ENCODE measurements around the gene ZNF74. TPM values are rescaled to one million over a fixed set of nuclear protein-coding genes. Genes with fewer than 3 reads are reported as not detected.

ZNF74 gene
- total RNA-seq, 1 experiment from 2014 or later = 8.1 TPM

DNA sequence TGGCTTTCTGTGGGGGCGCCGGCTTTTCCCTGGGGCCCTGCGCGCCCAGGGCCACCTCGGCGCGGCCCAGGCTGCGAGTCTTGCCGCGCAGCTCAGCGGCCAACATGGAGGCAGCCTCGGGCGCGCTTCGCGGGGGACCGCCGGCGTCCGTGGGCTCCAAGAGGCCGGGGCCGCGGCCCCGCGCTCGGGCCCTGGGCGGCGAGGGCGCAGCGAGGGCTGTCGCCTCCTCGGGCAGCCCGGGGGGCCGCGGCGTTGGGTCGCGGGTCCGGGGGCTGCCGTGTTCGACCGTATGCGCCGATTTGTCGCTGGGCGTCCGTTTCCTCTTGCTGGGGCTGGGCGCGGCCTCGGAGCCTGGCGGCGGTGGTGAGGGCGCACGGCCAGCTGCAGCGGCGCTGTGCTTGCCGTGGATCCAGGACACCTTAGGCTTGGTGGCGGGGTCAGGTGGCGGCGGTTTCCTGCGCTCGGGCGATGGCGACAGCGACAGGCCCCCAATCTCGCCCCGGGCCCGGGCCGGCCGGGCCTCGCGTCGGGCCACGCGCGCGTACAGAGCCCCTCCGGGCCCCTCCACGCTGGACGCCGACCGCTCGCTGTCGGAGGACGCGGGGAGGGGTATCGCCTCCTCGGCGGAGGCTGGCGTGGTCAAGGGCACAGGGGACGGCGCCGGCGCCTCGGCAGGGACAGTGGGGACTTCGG, 31.8 kb downstream of the ZNF74 start:
- ChIA-PET POLR2A (ENCODE audit: unreplicated experiment) (no interaction called here), CTCF (no interaction called here)
- Histone ChIP-seq H3K4me3 (no peak overlapping the region), H2AFZ (no peak overlapping the region), H3K4me2 (no peak overlapping the region), H3K4me1 (replicated peaks; ENCODE audit: insufficient read depth) (0 out of 2 replicates have a peak, but pooled peaks cover 3% of the 10 kb centered on the region), H3K27me3 (ENCODE audit: insufficient read depth, low read depth) (no peaks in the 10 kb centered on the region; the same call in 1 of the 2 replicates), H3K27ac (no peak overlapping the region), H3K79me2 (ENCODE audit: low read depth) (no peaks in the 10 kb centered on the region), H4K20me1 (ENCODE audit: insufficient read depth) (no peaks in the 10 kb centered on the region), H3F3A (ENCODE audit: insufficient read depth, low read depth) (no peaks in the 10 kb centered on the region), H3K9me2 (ENCODE audit: insufficient read depth) (no peaks in the 10 kb centered on the region), H3K9me3 (ENCODE audit: insufficient read depth, low read depth) (no peaks in the 10 kb centered on the region), H3K36me3 (ENCODE audit: low read depth) (no peaks in the 10 kb centered on the region)
- no peak for TF ChIP-seq EZH2 (IDR thresholded peaks at IDR 0.05; ENCODE audit: low read depth)
- TF ChIP-seq, protein P1, sequence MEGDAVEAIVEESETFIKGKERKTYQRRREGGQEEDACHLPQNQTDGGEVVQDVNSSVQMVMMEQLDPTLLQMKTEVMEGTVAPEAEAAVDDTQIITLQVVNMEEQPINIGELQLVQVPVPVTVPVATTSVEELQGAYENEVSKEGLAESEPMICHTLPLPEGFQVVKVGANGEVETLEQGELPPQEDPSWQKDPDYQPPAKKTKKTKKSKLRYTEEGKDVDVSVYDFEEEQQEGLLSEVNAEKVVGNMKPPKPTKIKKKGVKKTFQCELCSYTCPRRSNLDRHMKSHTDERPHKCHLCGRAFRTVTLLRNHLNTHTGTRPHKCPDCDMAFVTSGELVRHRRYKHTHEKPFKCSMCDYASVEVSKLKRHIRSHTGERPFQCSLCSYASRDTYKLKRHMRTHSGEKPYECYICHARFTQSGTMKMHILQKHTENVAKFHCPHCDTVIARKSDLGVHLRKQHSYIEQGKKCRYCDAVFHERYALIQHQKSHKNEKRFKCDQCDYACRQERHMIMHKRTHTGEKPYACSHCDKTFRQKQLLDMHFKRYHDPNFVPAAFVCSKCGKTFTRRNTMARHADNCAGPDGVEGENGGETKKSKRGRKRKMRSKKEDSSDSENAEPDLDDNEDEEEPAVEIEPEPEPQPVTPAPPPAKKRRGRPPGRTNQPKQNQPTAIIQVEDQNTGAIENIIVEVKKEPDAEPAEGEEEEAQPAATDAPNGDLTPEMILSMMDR (conservative IDR thresholded peaks at IDR 0.05) = no peak
- no TSS peak for BruUV-seq (replicated peaks)
- intact Hi-C loops (cut with micrococcal nuclease; ENCODE audit: unreplicated experiment) = no loop called here
- DNase-seq = no peak

- ChIA-PET CTCF (no interaction called here), POLR2A (ENCODE audit: unreplicated experiment) (no interaction called here)
- H3K9me3 ChIP-seq (ENCODE audit: insufficient read depth, low read depth) = no peaks in the 10 kb centered on the region
- H4K20me1 ChIP-seq (ENCODE audit: insufficient read depth) = no peaks in the 10 kb centered on the region
- no peak overlapping the region for H3K4me2 ChIP-seq
- DNase-seq = no peak
- no peaks in the 10 kb centered on the region for H3K9me2 ChIP-seq (ENCODE audit: insufficient read depth)
- intact Hi-C loops (cut with micrococcal nuclease; ENCODE audit: unreplicated experiment) = no loop called here
- no peak overlapping the region for H3K27ac ChIP-seq
- no peaks in the 10 kb centered on the region for H3K79me2 ChIP-seq (ENCODE audit: low read depth)
- no peaks in the 10 kb centered on the region; the same call in 1 of the 2 replicates for H3K27me3 ChIP-seq (ENCODE audit: insufficient read depth, low read depth)
- no peaks in the 10 kb centered on the region for H3K36me3 ChIP-seq (ENCODE audit: low read depth)
- no peak overlapping the region for H3K4me3 ChIP-seq
- H3F3A ChIP-seq (ENCODE audit: insufficient read depth, low read depth) = no peaks in the 10 kb centered on the region
- TF ChIP-seq, protein P1 (conservative IDR thresholded peaks at IDR 0.05) = no peak
- no peak for TF ChIP-seq EZH2 (IDR thresholded peaks at IDR 0.05; ENCODE audit: low read depth)
- 0 out of 2 replicates have a peak, but pooled peaks cover 3% of the 10 kb centered on the region for H3K4me1 ChIP-seq (replicated peaks; ENCODE audit: insufficient read depth)
- no peak overlapping the region for H2AFZ ChIP-seq
- BruUV-seq (replicated peaks) = no TSS peak
Measured at GRCh38 chr22:20426259-20426615, 32.3 kb downstream of the ZNF74 start.

DNA sequence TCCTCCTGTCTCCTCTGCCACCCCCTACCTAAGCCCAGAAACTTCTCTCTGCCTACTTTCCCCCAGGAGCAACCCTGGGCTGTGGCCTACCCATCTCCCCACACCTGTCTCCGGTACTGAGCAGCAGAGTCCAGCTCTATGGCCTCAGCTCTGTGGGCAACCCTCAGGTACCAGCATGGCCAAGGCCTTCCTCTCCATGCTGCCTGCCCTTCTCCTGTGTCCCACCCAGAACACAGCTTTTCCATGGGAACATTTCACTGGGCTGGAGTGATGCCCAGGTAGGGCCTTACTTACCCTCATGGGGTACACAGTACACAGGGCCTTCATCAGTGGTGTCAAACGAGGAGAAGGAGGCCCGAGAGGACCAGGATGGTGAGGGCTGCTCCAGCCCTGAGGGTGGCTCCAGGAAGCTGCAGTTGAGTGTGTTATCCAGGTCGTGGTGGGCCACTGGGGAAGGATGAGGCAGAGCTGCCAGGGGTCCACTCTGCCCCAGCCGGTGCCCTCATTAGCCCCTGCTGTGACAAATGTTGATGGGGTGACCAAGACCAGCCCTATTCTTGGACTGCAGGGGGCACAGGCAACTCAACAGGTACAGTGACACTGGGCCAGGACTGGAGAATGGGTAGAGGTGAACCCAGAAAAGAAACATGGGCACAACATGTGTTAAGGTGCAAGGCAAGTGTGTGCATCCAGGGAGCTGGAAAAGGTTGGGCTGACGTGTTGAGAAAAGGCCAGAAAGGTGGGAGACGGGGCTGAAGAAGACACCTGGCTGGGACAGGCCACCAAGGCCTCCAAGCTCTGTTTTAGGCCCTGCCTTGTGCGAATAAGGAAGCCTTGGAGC, 33.4 kb downstream of the ZNF74 start:
- no TSS peak for BruUV-seq (replicated peaks)
- Histone ChIP-seq H3K4me2 (no peak overlapping the region), H3K4me3 (no peak overlapping the region), H3K27ac (no peak overlapping the region), H3K79me2 (ENCODE audit: low read depth) (no peaks in the 10 kb centered on the region), H3K27me3 (ENCODE audit: insufficient read depth, low read depth) (no peaks in the 10 kb centered on the region; the same call in 1 of the 2 replicates), H3K9me3 (ENCODE audit: insufficient read depth, low read depth) (no peaks in the 10 kb centered on the region), H2AFZ (no peak overlapping the region), H3K4me1 (replicated peaks; ENCODE audit: insufficient read depth) (0 out of 2 replicates have a peak, but pooled peaks cover 3% of the 10 kb centered on the region), H4K20me1 (ENCODE audit: insufficient read depth) (no peaks in the 10 kb centered on the region), H3K9me2 (ENCODE audit: insufficient read depth) (no peaks in the 10 kb centered on the region), H3F3A (ENCODE audit: insufficient read depth, low read depth) (no peaks in the 10 kb centered on the region), H3K36me3 (ENCODE audit: low read depth) (no peaks in the 10 kb centered on the region)
- no peak for TF ChIP-seq EZH2 (IDR thresholded peaks at IDR 0.05; ENCODE audit: low read depth)
- TF ChIP-seq, protein P1 (conservative IDR thresholded peaks at IDR 0.05) = no peak
- no peak for DNase-seq
- CTCF ChIA-PET = no interaction called here
- POLR2A ChIA-PET (ENCODE audit: unreplicated experiment) = no interaction called here
- intact Hi-C loops (cut with micrococcal nuclease; ENCODE audit: unreplicated experiment) = no loop called here

All from PC-9 (cell line).